HG02973 (cell line): ENCODE data around the gene RASL11A.
"Not testable (repeated sequence)": the region's sequence is repeated elsewhere in the genome, so short reads cannot be mapped to it uniquely, and the experiment has no call there.

Source experiments
- ATAC-seq: cut with Tn5 transposase; IDR thresholded peaks from one replicate; pipeline ENCODE4 v1.9.1; 2021; ENCODE audit warnings: moderate library complexity; ENCODE audit not compliant: unreplicated experiment

The RASL11A gene

DNA sequence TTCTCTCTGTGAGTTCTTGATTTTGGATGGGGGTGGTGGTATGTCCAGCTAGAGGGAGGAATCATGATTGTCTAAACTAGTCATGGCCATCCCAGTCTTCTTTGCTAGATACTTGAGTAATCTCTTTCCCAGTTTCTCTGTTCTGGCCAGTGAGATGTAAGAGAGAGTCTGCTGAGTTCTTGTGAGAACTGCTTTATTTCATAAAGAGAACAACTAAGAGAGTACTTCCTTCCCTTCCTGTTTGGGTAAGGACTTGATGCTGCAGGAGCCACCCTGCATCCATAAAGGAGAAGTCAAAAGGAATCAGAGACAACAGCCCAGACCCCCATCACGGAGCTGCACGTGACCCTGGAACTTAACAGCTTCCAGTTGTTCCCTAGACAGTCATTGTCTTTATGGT, 3.0 kb upstream of the RASL11A start:
- ATAC-seq, result no peak

DNA sequence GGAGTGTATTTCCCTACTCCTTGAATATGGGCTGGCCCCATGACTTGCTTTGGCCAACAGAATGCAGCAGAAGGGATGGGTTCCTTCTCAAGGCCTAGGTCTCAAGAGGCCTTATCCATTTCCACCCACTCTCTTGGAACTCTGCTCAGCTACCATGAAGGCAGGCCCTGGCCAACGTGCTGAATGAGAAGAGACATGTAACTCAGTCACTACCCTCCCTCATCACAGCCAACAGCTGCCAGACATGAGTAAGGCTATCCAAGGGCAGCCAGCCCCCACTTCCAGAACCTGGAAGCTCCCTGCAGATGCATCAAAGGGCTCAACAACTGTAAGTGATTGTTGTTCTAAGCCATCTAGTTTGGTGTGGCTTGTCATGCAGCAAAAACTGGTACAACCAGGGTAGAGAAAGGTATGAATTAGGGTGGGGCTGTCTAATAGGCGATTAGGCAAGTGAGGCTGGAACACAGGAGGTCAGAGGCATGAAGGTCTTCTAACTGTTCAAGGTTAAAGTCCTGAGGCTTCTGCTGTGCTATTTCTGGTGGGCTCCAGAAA, 1.4 kb upstream of the RASL11A start:
- no peak for ATAC-seq

DNA sequence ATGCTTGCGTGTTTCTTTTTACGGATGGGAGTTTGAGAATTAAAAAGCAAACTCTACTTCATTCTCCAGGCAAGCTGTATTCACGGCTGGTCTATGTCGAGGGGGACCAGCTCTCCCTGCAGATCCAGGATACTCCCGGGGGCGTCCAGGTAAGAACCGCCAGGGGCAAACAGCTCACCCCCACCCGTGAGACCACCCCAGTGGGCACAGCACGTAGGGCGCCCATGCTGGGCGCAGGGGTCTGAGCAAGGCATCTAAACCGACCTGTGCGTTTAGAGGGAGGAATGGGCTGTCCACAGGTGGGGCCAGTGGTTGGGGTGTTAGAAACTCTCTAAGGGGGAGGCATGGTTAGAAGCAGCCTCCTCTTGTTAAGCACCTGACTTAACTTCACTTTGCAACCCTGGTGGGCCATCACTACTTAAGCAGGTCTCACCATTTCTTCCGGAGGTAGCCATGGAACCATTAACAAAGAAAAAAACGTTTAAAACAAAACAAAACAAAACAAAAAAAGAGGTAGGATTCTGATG, 1.0 kb downstream of the RASL11A start:
- ATAC-seq, result no peak

DNA sequence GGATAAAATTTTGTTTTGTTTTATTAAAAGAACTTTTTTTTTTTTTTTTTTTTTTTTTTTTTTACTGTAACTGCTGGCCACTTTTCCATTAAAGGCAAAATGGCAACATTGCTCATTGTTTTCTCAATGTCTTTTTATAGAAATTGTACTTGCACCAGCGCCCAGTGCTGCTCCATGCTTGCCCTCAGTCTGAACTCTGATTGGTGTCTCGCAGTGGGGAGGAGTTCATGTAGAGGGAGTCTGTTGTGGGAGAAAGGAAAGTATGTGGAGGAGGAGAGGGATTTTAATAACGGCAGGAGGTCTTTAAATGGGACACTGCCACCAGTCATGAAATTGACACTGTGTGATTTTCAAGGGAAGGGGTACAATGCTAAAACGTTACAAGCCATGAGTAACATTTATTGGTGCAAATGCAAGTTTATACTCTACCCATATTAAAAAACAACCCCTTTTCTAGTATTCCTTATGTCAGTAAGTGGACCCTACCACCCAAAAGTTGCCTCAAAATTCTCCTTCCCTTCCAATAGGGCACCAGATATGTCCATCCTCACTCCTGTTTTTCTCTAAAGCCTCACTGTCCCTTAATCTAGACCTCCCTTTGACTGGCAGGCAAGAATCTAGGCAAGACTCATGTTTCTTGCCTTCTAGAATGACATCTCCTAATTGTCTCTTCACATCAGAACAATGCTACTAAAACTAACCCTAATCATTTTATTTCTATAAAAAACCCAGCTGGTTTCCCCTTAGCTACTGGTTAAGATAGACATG, 3.2 kb downstream of the RASL11A start:
- ATAC-seq, result no peak

DNA sequence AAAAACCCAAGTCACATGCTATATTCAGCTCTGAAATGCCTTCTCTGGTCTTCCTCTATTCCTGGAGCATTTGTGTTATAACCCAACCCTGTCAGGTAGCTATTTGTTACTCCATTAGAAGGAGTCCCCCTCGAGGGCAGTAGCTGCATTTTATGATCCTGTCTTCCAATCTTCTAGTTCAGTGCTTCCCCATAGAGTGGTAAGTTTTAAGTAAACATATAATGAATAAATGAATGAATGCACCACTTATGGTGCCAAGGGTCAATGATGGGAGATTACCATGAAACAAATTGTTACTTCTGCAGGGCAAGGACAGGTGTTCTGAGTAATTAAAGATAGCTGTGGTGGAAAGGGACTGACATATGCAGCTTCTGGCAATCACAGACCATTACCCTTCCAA, 4.0 kb downstream of the RASL11A start:
- ATAC-seq, result no peak

DNA sequence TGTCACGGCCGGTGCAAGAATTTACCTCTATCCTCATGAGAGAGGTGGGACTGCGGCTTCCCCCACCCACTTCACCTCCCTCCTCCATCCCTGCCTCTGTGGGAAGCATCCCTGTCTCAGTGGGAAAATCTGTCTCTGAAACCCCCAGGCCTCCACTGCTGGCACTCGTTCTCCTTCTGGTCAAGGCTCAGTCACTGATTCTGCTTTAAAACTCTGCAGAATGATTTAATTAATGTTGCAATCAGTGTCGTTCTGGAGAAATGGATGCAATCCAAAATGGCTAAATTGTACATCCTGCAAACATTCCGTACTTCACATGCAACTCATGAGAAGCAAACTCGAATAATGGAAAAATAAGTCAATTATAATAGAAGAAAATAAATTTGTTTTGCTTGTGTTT, 5.6 kb downstream of the RASL11A start:
- no peak for ATAC-seq

DNA sequence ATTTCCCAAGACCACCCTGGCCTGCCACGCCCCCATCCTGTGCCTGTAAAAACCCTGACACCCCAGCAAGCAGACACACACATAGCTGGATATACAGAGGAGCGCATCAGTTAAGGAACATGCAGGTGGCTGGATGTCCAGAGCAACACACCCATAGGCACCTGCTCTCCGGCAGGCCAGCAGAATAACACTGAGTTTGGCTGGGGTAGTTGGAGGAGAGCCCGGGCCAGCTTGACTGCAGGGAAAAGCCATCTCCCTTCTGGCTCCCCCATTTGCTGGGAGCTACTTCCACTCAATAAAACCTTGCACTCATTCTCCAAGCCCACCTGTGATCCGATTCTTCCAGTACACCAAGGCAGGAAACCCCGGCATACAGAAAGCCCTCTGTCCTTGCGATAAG, 8.9 kb downstream of the RASL11A start:
- ATAC-seq, result no peak

DNA sequence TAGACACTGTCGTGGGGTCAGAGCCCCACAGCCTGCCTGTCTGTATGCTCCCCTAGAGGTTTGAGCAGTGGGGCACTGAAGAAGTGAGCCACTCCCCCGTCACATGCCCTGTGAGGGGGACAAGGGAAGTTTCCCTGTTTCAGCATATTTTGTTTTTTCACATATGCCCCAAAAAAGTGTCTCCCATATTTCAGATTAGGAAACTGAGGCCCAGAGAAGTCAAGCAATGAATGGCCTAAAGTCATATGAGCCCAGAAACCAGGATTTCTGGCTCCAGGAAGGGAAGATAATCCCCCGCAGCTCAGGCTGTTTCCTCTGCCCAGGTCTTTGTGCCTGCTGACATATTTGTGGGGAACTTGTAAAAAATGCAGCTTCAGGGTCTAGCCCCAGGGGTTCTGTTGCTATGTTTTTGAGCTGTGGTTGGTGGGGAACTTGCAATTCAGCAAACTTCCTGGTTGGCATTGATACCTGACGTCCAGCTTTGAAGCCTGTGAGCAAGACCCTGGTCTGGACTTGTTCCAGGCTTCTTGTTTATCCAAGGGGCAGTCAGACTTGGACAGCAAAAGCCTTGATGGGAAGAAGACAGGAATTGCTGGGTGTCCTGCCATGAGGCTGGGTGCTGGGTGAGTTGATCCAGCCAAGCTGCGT, 9.5 kb downstream of the RASL11A start:
- ATAC-seq, result no peak

DNA sequence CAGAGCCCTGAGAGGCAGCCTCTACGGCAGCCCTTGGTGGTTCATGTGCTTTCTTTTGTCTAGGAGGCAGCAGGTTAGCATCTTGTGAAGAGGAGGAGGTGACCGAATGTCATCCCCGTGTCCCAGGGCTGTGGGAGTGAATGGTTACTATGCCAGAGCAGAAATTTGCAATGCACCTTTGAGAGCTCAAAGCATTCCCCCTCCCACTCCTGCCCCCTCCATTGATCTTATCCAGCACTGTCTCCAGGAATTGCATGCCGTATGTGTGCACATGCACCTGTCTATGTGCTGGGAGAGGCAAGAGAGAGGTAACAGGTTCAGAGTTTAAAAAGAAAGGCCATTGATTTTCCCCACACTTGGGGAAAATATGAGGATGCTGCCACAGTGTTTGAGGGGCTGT, 10.2 kb downstream of the RASL11A start:
- ATAC-seq, result no peak

DNA sequence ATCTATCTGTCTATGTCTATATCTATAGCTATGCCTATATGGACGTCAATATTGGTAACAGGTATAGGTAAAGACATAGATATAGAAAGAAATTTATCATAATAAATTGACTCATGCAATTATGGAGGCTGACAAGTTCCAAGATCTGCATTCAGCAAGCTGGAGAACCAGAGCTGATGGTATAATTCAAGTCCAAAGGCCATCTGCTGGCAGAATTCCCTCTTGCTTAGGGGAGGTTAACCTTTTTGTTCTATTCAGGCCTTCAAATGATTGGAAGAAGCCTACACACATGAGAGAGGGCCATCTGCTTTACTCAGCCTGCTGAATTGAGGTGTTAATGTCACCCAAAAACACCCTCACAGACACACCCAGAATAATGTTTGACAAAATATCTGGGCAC, 10.8 kb downstream of the RASL11A start:
- ATAC-seq, result no peak

DNA sequence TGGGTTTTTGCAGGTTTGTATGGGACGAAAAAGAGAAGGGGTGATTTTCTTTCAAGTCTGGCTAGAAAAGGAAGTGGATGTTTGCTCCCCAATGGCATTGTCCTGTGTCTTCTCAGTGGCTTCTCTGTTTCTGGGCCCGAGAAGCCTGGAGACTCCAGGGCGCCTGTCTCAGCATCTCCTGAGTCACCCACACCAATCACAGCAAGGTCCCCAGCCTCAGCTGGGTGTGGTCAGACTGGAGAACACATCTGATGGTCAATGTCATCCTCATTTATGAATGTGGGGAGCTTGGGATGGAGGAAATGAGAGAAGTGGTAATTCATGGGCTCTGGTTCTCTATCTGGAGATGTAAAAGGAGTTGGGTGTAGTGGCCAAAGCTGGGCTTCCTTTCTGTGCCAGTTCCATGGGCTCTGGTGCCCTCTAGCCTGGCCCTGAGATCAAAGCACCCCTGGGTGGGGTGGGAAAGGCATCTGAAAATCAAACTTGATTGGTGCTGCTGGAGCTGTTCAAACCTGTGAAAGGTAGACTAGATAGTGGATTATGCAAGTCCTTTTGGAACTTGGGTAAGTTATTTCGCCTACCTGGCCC, 13.4 kb downstream of the RASL11A start:
- no peak for ATAC-seq

DNA sequence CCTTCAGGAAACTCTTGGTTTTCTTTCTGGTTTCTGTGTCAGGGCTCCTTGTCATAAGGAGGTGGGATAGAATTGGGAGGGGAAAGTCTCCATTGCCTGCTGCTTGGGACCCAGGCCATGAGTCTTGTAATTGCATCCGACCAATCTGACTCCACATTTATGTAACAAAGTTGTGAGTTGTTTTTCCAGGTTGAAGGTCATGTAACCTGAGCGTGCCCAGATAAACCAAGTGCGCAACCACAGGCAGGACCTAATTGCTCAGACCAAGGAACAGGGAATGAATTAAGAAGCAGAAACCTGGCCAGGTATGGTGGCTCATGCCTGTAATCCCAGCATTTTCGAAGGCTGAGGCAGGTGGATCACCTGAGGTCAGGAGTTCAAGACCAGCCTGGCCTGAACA, 17.8 kb downstream of the RASL11A start:
- ATAC-seq, result no peak

DNA sequence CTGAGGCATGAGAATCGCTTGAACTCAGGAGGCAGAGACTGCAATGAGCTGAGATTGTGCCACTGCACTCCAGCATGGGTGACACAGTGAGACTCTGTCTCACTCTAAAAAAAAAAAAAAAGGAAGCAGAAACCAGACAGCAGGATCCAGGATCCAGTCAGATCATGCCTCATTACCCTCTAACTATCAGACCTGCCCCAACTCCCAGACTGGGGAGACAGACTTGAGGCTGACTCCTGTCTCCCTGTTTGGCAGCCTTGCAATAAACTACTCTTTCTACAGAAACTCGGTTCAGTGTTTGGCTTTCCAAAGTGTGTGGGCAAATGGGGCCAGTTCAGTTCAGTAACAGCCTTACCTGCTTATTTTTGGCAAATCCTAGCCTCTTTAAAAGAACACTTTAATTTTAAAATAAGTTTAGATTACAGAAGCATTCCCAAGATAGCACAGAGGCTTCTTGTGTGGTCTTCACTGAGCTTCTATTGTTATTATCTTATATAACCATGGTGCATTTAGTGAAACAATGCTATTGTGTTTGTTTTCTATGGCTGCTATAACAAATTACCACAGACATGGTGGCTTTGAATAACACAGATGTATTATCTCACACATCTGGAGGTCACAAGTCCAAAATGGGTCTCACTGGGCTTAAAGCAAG, 18.5 kb downstream of the RASL11A start:
- no peak for ATAC-seq

DNA sequence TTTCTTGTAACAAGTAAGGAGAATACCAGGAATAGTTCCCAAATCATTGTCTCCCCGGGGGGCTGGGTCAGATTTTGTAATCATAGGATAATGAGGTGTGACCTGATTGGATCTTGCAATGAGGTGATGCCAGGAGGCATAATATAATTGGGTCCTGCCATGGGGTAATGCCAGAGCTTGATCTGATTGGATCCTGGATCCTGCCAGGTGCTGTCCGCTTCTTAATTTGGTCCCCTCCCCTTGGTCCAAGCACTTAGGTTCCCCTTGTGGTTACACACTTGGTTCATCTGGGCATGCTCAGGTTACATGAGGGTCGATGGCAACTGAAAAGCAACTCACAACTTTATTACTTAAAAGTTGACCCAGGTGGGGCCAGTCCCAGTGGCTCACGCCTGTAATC, 20.1 kb downstream of the RASL11A start:
- ATAC-seq, result no peak

DNA sequence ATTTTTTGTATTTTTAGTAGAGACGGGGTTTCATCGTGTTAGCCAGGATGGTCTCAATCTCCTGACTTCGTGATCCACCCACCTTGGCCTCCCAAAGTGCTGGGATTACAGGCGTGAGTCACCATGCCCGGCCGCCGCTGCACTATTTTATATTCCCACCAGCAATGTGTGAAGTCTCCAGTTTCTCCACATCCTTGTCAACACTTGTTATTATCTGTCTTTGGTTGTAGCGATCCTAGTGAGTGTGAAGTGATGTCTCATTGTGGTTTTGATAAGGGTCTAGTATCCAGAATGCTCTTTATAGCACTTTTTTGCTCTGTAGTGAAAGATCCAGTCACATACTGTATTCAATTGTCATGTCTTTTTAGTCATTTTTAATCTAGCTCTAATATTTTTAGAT, 21.3 kb downstream of the RASL11A start:
- ATAC-seq, result not testable (repeated sequence)

DNA sequence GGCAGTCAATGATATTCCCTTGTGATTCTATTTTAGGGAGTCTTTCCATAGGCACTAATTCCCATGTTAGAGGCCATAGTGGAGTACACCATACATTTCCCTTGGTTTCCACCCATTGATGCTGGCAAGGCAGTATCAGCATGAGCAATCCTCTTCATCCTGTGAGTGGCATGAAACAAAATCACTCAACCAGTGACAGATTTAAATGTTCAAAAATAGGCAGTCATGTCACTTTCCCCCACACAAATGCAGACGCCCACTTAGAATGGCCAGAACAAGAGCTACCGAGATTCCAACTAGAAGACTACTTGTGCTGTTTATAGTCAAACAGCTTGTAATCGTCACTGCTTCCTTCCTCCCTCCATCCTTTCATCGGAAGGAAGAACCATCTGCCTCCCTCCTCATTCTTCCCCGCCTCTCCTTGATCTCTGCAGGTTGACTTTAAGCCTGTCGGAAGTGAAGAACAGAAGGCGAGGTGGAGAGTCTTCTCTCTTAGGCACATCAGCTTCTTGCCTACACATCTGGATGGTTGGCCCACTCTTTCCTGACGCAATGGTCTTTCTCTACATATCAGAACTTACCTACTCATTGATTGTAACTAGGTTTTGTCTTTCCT, 22.6 kb downstream of the RASL11A start:
- no peak for ATAC-seq

DNA sequence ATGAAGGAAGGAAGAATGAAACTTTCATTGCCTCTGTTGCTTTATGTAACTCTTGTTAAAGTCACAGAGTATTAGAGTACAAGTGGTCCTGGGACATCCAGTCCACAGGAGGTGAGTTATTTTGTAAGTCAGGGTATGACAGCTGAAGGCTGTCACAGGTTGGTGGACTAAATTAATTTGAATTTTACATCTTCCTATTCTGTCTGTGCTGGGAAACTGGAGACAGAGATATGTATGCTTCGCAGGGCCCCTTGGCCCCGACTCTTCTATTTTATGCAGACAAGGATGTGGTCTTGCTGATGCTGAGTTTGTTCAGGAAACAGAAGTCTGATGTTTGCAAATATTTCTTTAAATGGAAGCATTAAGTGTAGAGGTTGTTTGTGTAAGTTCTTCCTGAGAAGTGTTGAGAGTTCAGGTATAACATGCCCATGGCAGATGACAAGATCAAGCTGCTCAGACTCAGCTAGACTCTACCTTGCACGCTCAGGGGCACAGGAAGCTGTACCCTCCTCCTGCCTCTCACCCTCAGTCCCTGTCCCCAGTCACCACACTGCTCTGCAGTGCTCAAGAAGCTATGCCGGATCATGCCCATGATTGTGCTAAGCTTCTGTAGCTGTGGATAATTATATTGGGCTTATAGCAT, 23.4 kb downstream of the RASL11A start:
- no peak for ATAC-seq

DNA sequence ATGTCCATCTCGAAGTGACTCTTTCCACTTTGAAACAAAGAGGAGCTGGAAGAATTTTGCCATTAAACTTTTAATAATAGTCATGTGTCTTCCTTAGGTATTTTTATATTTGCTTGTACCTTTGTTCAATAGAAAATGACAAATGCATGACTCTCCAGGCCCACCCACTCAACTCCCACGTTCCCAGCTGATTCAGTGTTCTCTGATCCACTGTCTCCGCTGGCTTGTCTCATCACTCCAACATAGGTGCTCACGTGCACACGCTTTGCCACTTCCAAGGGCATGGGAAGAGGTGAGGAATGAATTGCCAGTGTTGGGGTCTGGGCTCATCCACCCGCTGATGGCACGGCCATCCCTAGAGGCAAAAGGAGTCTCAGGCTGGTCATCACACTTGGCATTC, 24.5 kb downstream of the RASL11A start:
- no peak for ATAC-seq

DNA sequence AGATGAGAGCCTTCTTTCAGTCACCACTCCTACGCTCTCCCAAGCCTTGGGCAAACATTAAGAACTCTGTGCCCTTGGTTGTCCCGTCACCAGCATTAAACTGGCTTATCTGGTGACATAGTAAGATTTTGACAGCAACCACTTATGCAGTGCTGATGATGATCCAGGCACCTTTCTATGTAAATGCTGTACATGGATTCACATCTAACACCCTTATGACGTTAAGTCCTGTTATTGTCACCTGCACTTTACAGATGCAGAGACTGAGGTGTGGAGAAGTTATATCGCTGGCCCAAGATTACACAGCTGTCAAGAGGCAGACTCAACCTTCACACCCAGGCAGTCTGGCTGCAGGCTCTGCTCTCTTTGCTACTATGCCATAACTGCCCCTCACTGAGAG, 25.0 kb downstream of the RASL11A start:
- ATAC-seq, result no peak

DNA sequence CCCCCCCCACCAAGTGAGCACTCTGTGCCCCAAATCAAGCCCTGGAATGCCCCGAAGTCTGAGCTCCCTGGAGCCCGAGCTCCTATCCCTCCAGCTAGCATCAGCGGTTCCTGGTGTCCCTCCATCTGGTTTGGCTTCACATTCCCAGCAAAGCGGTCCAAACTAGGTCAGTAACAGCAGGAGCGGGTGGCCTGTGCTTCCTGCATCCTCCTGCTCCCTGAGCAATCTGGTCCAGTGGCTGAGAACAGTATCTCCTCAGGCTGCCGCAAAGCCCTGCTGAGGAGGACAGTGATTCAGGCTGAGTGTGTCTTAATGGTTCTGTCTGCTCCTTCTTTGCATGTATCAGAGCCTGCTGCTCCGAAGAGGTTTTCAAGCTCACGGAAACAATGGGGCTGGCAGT, 25.9 kb downstream of the RASL11A start:
- ATAC-seq, result no peak
